IPS DF 4.7 (cell line): ENCODE data around the gene MTMR2.

Experiments
- DNase-seq: peaks from one replicate; pipeline ENCODE4 v3.0.0-alpha.2; 2013; ENCODE audit warnings: low spot score; ENCODE audit errors: extremely low read depth

Gene MTMR2

GRCh38 chr11:95923728-95924413 lies at the start of gene MTMR2:
TSS of gene MTMR2 (minus strand) at chr11:95924107. CDS start at chr11:95923954, 153 bp downstream.
- no peak for DNase-seq

GRCh38 chr11:95972060-95972459 lies 48.2 kb upstream of the MTMR2 start:
- DNase-seq = no peak

- DNase-seq = no peak
Observed at GRCh38 chr11:95968585-95968984, 44.7 kb upstream of the MTMR2 start.

- no peak for DNase-seq
Observed at GRCh38 chr11:95964281-95964680, 40.4 kb upstream of the MTMR2 start.

DNA sequence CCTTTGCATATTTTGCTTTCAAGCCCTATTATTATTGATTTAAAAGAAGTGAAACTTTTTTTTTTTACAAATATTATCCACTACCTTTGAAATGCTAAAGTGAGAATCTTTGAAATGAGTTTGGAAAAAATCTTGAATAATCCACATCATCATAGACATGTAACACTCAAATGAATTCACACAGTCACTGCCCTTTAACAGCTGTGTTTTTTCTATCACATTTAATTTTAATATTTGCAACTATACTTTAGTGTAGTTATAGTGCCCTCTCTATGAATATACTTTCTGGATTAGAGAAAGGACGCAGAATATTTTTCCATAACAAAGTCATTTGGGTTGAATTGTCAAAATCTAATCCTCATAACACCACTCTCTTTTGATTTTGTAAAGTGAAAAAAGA lies 37.9 kb upstream of the MTMR2 start:
- no peak for DNase-seq

DNA sequence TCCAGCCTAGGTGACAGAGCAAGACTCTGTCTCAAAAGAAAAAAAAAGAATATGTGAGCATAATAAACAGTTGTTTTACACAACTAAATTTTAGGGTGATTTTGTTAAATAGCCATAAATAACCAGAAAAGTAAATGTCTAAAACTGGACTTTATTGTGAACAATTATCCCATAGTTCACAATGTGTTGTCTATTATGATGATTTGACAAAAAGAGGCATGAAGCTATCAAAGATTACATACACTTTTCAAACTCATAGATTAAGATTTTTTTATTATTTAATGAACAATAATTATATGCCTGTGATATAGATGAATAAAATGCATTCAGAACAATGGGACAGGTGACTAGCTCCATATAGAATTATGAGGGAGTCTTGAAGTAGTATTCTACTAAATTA lies 27.0 kb upstream of the MTMR2 start:
- DNase-seq = no peak

DNA sequence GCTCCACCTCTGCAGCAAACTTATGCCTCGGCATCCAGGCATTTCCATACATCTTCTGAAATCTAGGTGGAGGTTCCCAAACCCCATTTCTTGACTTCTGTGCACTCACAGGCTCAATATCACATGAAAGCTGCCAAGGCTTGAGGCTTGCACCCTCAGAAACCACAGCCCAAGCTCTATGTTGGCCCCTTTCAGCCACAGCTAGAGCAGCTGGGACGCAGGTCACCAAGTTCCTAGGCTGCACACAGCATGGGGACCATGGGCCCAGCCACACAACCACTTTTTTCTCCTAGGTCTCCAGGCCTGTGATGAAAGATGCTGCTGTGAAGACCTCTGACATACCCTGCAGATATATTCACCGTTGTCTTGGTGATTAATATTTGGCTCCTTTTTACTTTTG lies 24.7 kb upstream of the MTMR2 start:
- DNase-seq = no peak

GRCh38 chr11:95944623-95945022 lies 20.7 kb upstream of the MTMR2 start:
- DNase-seq = no peak

DNA sequence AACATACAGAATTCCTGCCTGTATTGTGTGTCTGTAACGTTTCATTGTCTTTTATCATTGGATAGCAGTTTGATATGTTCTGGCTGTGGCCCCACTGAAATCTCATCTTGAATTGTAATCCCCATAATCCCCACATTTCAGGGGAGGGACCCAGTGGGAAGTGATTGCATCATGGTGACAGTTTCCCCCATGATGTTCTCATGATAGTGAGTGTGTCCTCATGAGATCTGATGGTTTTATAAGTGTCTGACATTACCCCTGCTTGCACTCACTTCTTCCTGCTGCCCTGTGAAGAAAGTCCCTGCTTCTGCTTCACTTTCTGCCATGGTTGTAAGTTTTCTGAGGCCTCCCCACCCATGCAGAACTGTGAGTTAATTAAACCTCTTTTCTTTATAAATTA lies 19.6 kb upstream of the MTMR2 start:
- DNase-seq = no peak

DNA sequence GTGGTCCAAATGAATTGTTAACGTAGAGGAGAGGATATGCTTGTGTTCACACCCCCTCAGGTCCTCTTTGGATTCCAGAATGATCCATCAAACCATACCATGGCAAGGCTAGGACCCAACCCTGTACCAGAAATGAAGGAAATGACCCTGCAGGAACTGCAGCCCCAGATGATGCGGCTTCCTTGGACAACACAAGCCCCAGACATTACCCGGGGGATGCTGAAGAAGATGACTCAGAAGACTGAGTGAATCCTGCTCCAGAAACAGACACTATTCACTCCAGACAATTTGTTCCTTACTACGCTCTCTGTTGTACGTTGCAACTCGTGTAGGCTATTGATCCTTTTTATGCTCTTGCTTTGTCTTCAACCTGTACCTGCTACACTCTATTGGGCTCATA lies 15.2 kb upstream of the MTMR2 start:
- DNase-seq = no peak

DNA sequence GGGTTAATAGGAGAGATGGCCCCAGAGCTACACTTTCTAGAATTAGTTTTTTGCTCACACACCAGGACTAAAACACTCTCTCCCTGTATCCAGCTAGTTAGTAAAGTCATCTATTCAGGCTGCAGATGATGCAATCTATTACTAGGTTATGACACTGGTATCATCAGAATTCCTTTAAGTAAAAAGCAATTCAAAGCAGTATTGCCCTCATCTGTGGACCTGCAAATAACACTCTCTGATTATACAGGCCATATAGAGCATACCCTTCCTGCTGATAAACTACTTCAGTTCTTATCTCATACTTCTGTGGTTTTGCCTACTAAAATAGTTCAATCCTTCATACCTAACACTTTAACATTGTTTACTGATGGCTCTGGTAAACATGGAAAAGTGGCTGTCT lies 13.5 kb upstream of the MTMR2 start:
- no peak for DNase-seq

DNA sequence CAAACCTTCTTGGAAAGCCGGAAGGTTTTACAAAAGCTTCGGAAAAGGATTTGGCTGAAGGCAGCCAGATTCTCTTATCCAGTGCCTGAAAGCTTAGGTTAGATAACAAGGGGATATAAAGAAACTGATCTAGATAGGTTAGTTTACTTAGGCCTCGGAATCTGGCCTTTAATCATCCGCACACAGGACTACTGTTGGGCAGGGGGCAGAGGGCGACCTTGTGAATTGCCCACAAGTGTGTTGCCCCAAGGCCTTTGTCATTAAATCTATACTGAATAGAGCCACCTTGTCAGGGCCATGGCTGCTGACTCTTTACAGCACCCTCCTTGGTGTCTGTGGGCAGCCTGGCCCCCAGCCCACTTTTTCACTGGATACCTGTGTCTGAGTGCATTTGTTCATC lies 9.7 kb upstream of the MTMR2 start:
- DNase-seq = no peak

- DNase-seq = no peak
Observed at GRCh38 chr11:95931916-95932315, 8.0 kb upstream of the MTMR2 start.

DNA sequence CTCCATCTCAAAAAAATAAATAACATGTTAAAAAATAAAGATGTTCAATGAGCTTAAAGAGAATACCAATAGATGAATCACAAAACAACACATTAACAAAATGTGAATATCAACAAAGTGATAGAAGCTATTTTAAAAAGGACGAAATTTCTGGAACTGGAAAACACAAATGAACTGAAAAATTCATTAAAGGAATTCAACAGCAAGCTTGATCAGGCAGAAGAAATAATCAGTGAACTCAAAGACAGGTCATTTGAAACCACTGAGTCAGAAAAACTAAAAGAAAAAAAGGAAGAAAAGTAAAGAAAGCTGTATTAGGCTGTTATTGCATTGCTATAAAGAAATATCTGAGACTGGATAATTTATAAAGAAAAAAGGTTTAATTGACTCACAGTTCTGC lies 7.0 kb upstream of the MTMR2 start:
- DNase-seq = no peak

GRCh38 chr11:95926726-95927125 lies 2.8 kb upstream of the MTMR2 start:
- DNase-seq = no peak

- DNase-seq = no peak
Observed at GRCh38 chr11:95925011-95925410, 1.1 kb upstream of the MTMR2 start.

DNA sequence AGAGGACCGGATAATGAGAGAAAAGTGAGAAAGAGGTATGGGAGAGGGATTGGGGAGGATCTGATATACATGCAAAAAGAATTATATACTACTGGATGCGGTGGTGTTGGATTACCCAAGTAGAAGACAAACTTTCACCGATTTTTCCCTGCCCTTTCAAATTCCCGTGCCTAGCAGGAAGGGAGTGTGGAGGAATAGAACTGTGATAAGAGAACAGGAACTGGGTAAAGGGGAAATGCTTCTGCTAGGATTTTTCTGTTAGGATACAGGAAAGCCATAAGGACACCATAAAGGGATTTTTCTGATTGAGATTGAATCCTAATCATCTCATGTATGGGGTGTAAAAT lies 480 bp upstream of the MTMR2 start:
- DNase-seq = no peak

DNA sequence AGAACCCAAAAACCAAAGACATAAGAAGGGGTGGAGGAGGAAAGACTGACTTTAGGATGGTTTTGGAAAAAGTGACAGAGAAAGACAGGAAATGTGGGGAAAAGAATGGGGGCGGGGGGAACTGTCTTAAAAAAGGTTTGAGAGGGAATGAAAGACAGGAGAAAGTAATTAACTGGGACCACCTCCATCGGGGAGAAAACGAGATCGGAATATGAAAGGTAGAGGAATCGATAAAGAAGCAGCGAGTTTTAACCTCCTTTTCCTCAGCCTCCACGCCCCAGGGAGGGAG lies 524 bp downstream of the MTMR2 start:
- no peak for DNase-seq

DNA sequence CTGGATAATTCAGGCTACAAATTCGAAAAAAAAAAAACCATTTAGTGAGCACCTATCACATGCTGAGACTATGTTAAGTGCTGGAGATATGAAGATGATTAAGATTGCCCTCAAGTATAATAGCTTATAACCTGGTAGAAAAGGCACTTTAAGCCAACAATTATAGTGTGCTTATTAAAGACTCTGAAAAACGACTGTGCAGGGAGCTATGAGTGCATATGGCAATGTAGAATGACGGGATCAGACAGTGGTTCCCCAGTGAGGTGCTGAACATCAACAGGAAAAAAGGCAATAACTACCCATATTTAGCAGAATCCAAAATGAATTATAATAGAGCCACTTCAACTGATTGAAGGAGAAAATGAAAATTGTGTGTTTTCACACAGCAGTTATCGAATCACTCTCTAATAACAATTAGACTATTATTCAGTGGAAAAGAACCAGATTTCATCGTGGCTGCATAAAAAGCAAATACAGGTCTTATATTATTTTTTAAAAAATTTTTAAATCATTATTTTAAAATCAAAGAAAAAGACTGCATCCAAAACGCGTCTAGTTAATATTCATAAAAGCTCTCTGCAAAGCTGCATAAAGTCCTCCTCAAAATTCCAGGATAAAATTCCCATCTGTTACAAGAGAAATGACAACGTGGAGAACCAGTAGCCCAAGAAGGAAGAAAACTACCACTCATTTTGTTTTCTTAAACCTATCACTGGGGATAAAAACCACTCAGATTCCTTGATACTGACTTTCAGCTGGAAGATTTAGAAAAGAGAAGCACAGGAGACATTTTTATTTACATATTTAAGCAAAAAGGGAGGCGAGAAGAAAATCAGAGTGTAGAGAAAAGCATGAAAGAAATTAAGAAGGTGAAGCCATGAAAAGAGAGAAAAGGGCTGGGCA lies 1.1 kb downstream of the MTMR2 start:
- DNase-seq = no peak

GRCh38 chr11:95922099-95922498 lies 1.8 kb downstream of the MTMR2 start:
- DNase-seq = no peak

GRCh38 chr11:95920460-95921105 lies 3.3 kb downstream of the MTMR2 start:
- DNase-seq = no peak

GRCh38 chr11:95919514-95919913 lies 4.4 kb downstream of the MTMR2 start:
- DNase-seq = no peak

DNA sequence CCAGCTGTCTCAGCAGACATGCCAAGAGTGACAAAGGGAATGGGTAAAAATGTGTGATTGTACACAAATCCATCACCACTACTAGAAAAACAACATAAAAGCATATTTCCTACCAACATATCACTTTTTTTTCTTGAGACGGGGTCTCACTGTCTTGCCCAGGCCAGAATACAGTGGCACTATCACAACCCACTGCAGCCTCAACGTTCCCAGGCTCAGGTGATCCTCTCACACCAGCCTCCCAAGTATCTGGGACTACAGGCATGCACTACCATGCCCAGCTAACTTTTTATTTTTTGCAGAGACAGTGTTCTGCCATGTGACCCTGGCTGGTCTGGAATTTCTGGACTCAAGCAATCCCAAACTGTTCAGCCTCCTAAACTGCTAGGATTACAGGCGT lies 5.2 kb downstream of the MTMR2 start:
- no peak for DNase-seq
